Raji (cell line): ENCODE data around the gene EBF4.

Experiments used
- POLR2A ChIP-seq: IDR thresholded peaks from 2 replicates; pipeline ENCODE4 v1.6.1; 2011; ENCODE audit warnings: low read depth, low read length, control low read depth; ENCODE audit not compliant: insufficient read depth

EBF4 gene

DNA sequence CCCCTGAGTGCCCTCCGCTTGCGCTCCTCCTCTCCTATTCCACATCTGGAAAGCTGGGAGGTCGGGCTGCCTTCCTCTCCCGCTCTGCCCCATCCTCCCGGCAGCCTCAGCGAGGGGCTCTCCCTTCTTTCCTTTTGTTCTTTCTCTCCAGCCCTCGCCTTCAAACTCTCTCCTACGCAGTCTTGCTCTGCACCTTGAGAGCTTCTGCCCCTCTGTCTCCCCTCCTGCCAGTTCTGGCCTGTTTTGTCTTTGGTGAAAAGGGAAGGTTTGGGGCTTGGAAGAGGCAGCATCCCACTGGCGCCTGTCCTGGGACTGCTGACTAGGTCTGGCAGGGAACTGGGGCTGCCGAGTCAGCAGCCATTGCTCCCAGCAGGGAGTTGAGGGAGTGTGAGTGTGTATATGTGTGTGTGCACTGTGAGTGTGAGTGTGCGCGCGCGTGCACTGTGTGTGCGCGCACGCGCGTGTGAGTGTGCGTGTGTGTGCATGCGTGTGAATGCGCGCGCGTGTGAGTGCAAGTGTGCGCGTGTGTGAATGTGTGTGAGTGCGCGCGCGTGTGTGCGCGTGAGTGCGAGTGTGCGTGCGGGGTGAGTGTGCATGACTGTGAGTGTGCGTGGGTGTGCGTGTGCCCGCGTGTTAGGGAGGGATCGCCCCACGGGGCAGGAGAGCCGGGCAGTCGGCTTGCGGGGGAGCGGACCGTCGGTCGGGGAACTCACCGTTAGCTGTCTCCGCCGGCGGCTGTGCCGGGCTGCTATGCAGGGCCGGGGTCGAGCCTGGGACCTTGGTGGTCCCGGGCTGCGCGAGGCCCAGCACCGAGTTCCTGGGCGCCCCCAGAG, 107.3 kb downstream of the EBF4 start:
- no peak for TF ChIP-seq POLR2A

DNA sequence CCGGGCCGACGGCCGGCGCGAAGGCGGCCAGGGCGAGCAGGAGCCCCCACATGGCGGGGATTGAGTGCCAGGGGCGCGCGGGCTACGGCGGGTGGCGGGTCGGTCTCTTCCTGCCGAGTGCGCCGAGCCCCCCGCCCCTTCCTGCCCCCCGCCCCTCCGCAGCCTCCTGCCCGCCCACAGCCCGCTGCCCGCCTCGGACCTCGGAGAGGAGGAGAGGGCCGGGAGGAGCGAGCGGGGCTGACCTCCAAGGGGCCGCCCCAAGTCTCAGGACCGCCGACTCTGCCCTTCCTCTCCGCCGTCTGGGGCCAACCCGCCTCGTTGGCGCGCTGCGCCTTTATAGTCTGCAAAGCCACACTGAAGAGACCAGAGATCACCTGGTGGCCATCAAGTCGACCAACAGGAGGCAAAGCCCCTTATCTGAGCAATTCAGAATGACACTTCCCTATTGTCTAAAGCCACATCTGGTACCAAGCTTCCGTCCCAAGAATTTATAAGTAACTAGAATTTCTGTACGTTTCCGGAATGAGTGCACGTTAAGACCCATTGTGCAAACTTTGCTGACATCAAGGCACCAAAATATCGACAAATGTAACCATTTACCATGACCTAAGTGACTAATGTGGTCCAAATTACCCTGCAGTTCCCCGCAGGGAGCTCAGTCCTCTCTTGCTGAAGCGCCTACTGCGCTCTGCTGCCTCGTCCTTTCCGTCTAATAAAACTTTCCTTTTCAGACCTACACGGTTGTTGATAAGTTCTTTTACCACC, 108.1 kb downstream of the EBF4 start, which contains the start of gene CPXM1:
TSS of gene CPXM1 (minus strand) at position 107 of the 765 bp plus-strand sequence. CDS start at position 52, 55 bp downstream.
- no peak for TF ChIP-seq POLR2A

DNA sequence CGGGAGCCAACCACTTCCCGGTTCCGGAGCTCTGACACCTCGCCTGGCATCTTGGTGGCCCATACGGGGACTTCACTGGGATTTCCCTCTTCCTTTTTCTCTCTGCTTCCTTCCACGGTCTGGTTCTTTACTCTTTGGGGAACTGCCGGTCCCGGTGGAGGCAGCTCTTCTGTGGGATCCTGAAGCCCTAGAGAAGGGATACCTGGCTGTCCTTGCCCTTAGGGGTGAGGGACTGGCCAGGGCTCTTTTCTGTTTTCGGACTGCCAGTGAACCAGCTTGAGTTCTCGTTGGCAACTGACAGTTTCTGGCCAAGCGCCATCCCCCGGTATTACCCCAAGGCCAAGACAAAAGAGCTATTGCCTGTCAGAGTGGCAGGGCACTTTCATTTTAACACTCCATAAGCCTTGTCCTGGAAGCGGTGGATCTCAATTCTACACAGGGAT, 108.7 kb downstream of the EBF4 start:
- no peak for TF ChIP-seq POLR2A

DNA sequence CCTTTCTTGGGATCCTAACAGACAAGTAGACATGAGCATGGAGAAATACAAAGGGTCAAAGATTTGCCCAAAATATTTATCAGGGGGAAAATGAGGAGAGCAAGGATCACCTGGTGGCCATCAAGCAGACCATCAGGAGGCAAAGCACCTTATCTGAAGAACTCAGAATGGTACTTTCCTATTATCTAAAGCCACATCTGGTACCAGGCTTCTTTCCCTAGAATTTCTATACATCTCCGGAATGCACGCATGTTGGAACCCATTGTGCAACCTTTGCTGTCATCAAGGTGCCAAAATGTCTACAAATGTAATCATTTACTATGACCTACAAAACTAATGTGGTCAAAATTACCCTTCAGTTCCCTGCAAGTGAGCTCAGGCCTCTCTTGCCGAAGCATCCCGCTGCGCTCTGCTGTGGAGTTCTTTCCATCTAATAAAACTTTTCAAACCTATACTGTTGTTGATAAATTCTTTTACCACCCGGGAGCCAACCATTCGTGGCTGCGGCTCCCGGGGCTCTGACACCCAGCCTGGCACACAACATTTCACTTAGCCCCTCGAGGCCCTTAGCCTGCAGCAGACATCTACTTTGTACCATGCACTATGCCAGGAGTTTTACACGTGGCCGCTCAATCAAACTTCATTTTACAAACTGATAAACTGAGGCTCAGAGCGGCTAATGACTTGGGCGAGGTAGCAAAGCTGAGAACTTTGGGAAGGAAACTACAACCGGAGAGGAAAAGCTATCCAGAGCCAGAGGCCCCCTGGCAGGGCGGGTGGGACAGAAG, 111.7 kb downstream of the EBF4 start:
- TF ChIP-seq POLR2A = no peak

DNA sequence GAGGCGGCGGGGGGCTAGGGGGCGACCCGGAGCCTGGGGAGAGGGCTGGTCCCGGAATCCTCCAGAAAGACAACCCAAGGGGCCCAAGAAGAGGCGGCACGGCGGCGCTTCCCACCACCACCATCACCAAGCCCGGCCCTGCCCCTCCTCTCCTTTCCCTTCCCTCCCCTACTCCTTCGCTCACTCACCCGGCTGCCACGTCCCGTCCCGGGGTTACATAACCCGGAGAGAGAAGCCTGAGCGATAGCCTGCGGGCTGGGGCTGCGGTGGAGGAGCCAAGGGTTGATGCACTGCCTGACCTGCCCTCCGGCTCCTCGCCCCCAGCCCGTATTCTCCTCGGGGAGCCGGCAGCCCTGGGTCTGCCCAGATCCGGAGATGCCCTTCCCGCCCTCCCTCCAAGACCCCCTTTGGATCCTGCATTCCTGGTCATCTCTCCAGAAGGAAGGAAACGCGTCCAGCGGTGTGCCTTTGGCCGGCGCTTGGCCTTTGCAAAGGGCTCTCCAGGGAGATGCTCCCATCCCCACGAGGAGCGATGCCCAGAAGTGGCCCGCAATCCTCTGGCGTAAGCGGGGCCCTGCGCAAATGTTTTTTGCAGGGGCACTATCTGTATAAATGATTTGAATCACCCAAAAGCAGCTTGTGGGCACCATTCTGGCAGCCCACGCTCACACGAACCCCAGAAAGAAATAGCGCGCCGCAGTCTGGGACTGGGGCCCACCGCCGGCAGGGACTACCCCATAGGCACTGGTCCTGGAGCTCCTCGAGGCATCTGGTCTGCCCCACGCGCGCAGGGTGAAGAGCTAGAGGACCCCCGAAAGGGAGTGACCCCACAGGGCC, 112.5 kb downstream of the EBF4 start:
- no peak for TF ChIP-seq POLR2A

DNA sequence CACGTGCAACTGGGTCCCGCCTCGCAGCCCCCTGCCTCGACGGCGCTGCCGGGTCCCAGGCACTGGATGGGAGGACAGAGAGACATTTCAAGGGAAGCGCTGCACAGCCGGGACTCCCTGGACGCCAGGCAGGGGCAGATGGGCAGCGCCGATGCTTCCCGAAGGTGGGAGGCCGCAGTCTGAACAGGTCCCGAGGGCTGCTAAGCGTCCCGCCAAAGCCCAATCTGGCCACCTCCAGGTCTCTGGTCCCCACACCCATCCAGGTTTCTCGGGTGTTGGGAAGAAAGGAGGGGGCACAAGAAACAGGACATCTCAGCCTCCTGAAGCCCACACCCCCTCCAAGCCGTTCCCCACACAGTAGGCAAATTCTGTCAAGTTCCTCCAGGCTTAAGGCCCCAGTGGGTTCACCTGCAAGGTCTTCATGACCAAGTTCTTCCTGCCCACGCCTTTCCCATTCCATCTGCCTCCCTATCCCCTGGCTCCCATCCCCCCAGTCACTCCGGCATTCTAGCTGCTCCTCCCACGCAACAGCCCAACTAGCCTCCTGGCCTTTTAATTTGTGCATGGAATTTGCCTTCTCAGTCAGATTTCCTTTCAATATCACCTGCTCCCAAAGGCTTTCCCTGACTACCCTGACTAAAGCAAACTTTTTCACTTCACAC, 113.2 kb downstream of the EBF4 start:
- TF ChIP-seq POLR2A = no peak

DNA sequence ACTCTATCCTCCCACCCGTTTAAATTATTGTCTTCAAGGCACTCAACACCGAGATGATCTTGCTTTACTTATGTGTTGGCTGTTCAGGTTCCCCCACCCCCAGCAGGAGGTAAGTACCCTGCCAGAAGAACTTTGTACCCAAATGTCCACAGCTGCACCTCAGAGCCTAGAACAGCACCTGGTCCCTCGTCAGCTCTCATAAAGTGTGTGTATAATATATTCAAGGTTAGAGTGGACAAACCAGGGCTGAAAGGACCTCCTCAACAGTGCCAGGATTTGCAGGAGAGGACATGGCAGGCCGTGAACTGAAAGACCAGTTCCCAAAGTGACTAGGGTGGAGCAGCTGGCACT, 113.7 kb downstream of the EBF4 start:
- TF ChIP-seq POLR2A = no peak

DNA sequence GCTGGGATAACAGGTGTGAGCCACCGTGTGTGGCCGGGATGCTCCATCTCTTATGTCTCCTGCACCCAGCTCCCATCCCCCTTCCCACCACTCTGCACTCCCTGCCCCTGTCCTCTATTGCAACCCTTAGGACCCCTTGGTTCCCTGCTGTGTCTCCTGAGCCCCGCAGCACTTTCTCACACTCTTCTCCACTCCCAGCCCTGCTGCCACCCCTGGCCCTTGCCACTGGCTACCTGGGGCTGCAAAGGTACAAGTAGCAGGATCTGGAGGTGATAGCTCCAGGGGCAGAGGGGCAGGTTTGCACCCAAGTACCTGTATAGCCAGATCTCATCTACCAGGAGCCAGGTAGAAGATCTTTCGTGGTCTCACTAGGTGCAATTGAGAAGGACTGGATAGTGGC, 114.4 kb downstream of the EBF4 start:
- TF ChIP-seq POLR2A = no peak

DNA sequence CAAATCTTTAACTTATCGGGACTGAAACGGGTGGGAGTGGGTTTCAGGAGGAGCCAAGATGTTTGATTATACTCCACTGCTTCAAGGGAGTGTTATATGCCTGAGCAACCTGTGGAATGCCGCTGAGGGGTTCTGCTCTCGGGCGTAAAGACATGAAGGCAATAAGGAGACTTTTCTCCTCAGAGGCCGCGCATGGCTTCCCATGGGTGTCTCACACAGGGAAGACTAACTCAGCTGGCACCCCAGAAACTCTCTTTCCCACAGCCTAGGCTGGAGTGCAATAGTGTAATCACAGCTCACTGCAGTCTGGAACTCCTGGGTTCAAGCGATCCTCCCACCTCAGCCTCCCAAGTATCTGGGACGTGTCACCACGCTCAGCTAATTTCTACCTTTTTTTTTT, 117.1 kb downstream of the EBF4 start:
- TF ChIP-seq POLR2A = no peak
